K562 (cell line): Measurements from ENCODE around the gene PDCD6IP. TPM values are rescaled to one million over a fixed set of nuclear protein-coding genes. Genes with fewer than 3 reads are reported as not detected.

Experiments
- CBX2 ChIP-seq: fragments of 200-600 bp; sonication (generic); IDR thresholded peaks from one replicate; pipeline ENCODE4 v1.6.1; 2012; ENCODE audit warnings: mild to moderate bottlenecking, low read length, inconsistent platforms; ENCODE audit not compliant: insufficient read depth, poor library complexity, severe bottlenecking
- HDAC1 ChIP-seq, 2 experiments: fragments of 450-650 bp; IDR thresholded peaks; 2 replicates each; pipeline ENCODE4 v1.6.1; 2016 to 2017; ENCODE audit warnings: inconsistent platforms in 1 of 2, mild to moderate bottlenecking in 1 of 2, moderate library complexity in 1 of 2
- HNRNPUL1 ChIP-seq: fragments of 200-400 bp; formaldehyde crosslinking; IDR thresholded peaks from 2 replicates; pipeline ENCODE4 v1.6.1; 2017; ENCODE audit warnings: low read length
- MAFF ChIP-seq: IDR thresholded peaks from 2 replicates; pipeline ENCODE4 v1.6.1; 2012; ENCODE audit warnings: low read length, improper control_type of control experiment
- MED1 ChIP-seq: sonication (generic); formaldehyde crosslinking; IDR thresholded peaks from 2 replicates; pipeline ENCODE4 v1.8.1; 2023; ENCODE audit warnings: missing genetic modification reagents, borderline replicate concordance
- MLLT1 ChIP-seq, 2 experiments: fragments of 450-650 bp; IDR thresholded peaks; 2 replicates each; pipeline ENCODE4 v1.6.1; 2016
- MXD1 ChIP-seq: fragments of 250-450 bp; sonication (Bioruptor Pico); IDR thresholded peaks from 2 replicates; pipeline ENCODE4 v1.8.0; 2021; ENCODE audit warnings: borderline replicate concordance, mild to moderate bottlenecking, moderate library complexity; ENCODE audit not compliant: poor library complexity, severe bottlenecking
- MYBL2 ChIP-seq, 2 experiments: fragments of 450-650 bp in 1 of 2; sonication (generic) in 1 of 2; formaldehyde crosslinking in 1 of 2; IDR thresholded peaks; 2 replicates each; pipeline versions ENCODE4 v1.6.1 to v1.8.1; 2017 to 2022; ENCODE audit warnings: borderline replicate concordance in 1 of 2, inconsistent platforms in 1 of 2, low read depth in 1 of 2, mild to moderate bottlenecking in 1 of 2, missing genetic modification reagents in 1 of 2, moderate library complexity in 1 of 2
- NFXL1 ChIP-seq: fragments of 450-650 bp; formaldehyde crosslinking; IDR thresholded peaks from 2 replicates; pipeline ENCODE4 v1.4.0; 2021; ENCODE audit warnings: mild to moderate bottlenecking
- RBM22 ChIP-seq: fragments of 200-400 bp; formaldehyde crosslinking; IDR thresholded peaks from 2 replicates; pipeline ENCODE4 v1.6.1; 2018; ENCODE audit warnings: low read length, low read depth; ENCODE audit not compliant: poor library complexity, severe bottlenecking
- RCOR1 ChIP-seq, 2 experiments: IDR thresholded peaks; 2 replicates each; pipeline ENCODE4 v1.6.1; 2012; ENCODE audit warnings: low read depth in 2 of 2, low read length in 2 of 2, borderline replicate concordance in 1 of 2, improper control_type of control experiment in 1 of 2
- SMARCA4 ChIP-seq: fragments of 450-650 bp; IDR thresholded peaks from 2 replicates; pipeline ENCODE4 v1.6.1; 2016
- SMARCA5 ChIP-seq: fragments of 450-650 bp; IDR thresholded peaks from 2 replicates; pipeline ENCODE4 v1.6.1; 2016
- SNRNP70 ChIP-seq: fragments of 200-400 bp; formaldehyde crosslinking; optimal IDR thresholded peaks from 2 replicates; pipeline ENCODE3; 2017; ENCODE audit warnings: low read depth, low read length
- ZNF165 ChIP-seq: fragments of 250-450 bp; sonication (Bioruptor Pico); IDR thresholded peaks from 2 replicates; pipeline ENCODE4 v1.4.0; 2020; ENCODE audit warnings: borderline replicate concordance
- ZNF282 ChIP-seq: sonication (generic); formaldehyde crosslinking; IDR thresholded peaks from 2 replicates; pipeline ENCODE4 v1.8.1; 2023; ENCODE audit warnings: missing genetic modification reagents
- ZNF518B ChIP-seq: fragments of 250-450 bp; sonication (Bioruptor Pico); IDR thresholded peaks from 2 replicates; pipeline ENCODE4 v1.5.0; 2021; ENCODE audit warnings: mild to moderate bottlenecking, moderate library complexity
- ZSCAN32 ChIP-seq: fragments of 450-650 bp; formaldehyde crosslinking; IDR thresholded peaks from 2 replicates; pipeline ENCODE4 v1.4.0; 2020; ENCODE audit warnings: mild to moderate bottlenecking, moderate library complexity
- polyA plus RNA-seq, 8 experiments: library from polyadenylated mRNA; depleted of rRNA in 4 of 8; stranded (reverse) in 5 of 8; unstranded in 3 of 8; fragments of >200 nt; fragmentation: Nextera tagmentation in 2 of 8; fragmentation: Illumina TruSeq in 1 of 8; extraction: Ambion mirVana in 2 of 8; extraction: Trizol in 1 of 8; gene quantifications; 2 replicates each; pipeline versions ENCODE4 v1.2.1 to v1.2.3, GENCODE V29; 2011 to 2014; ENCODE audit warnings: inconsistent platforms in 1 of 8, missing spikeins in 1 of 8
- total RNA-seq, 7 experiments: library from RNA; depleted of rRNA in 6 of 7; stranded (reverse); fragments of >200 nt in 6 of 7; fragmentation: Illumina TruSeq in 2 of 7; extraction: Trizol in 2 of 7; gene quantifications; 2 replicates each; pipeline versions ENCODE4 v1.2.1 to v1.2.3, GENCODE V29; 2011 to 2021; ENCODE audit warnings: low replicate concordance in 1 of 7
- TF ChIP-seq, protein P1 (sequence below): fragments of 250-450 bp; sonication (Bioruptor Pico); IDR thresholded peaks from 2 replicates; pipeline ENCODE4 v1.8.0; 2021; ENCODE audit warnings: moderate library complexity, mild to moderate bottlenecking, inconsistent platforms
- TF ChIP-seq, protein P2 (sequence below): fragments of 450-650 bp; IDR thresholded peaks from 2 replicates; pipeline ENCODE4 v1.6.1; 2016; ENCODE audit warnings: antibody characterized with exemption
- TF ChIP-seq, protein P3 (sequence below), 2 experiments: IDR thresholded peaks; 2 replicates each; pipeline ENCODE4 v1.6.1; 2011; ENCODE audit warnings: borderline replicate concordance in 1 of 2, control low read depth in 1 of 2, low read depth in 1 of 2, low read length in 1 of 2, mild to moderate bottlenecking in 1 of 2, mixed read lengths in 1 of 2, moderate library complexity in 1 of 2; ENCODE audit not compliant: insufficient read depth in 1 of 2, insufficient read length in 1 of 2, poor library complexity in 1 of 2, severe bottlenecking in 1 of 2; ENCODE audit errors: extremely low read depth in 1 of 2

Gene PDCD6IP
- total and polyA plus RNA-seq, 9 of the 15 experiments (the other 6 are each of a cell fraction or from before 2014, with no cell fraction given): 40.2 to 302 (median 122) TPM

- TF ChIP-seq, protein P1, sequence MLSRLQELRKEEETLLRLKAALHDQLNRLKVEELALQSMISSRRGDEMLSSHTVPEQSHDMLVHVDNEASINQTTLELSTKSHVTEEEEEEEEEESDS (CRISPR knock-in tag): no peak
- no peak for TF ChIP-seq RCOR1 (IDR thresholded peaks at IDR 0.05; ENCODE audit: borderline replicate concordance in 1 of 2, low read depth in 2 of 2, low read length in 2 of 2)
- peak; percentile 62; the same call in 1 of the 2 replicates for TF ChIP-seq SMARCA5
- no peak for TF ChIP-seq SNRNP70
- TF ChIP-seq ZSCAN32 (CRISPR knock-in tag): no peak
- TF ChIP-seq, protein P2, sequence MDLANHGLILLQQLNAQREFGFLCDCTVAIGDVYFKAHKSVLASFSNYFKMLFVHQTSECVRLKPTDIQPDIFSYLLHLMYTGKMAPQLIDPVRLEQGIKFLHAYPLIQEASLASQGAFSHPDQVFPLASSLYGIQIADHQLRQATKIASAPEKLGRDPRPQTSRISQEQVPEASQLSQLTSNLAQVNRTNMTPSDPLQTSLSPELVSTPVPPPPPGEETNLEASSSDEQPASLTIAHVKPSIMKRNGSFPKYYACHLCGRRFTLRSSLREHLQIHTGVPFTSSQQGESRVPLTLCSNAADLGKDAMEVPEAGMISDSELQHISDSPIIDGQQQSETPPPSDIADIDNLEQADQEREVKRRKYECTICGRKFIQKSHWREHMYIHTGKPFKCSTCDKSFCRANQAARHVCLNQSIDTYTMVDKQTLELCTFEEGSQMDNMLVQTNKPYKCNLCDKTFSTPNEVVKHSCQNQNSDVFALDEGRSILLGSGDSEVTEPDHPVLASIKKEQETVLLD: no peak
- no peak; the same call in 1 of the 2 replicates for TF ChIP-seq NFXL1 (CRISPR knock-in tag)
- no peak for TF ChIP-seq SMARCA4
- no peak for TF ChIP-seq HNRNPUL1
- TF ChIP-seq ZNF282: no peak
- no peak for TF ChIP-seq ZNF518B (CRISPR knock-in tag)
- no peak for TF ChIP-seq HDAC1 (IDR thresholded peaks at IDR 0.05)
- no peak for TF ChIP-seq ZNF165 (CRISPR knock-in tag)
- TF ChIP-seq MYBL2 (IDR thresholded peaks at IDR 0.05; ENCODE audit: low read depth): no peak
- no peak for TF ChIP-seq MYBL2 (CRISPR knock-in tag; IDR thresholded peaks at IDR 0.05; ENCODE audit: borderline replicate concordance)
- no peak for TF ChIP-seq MXD1 (CRISPR knock-in tag)
- no peak for TF ChIP-seq MAFF
- TF ChIP-seq, protein P3, sequence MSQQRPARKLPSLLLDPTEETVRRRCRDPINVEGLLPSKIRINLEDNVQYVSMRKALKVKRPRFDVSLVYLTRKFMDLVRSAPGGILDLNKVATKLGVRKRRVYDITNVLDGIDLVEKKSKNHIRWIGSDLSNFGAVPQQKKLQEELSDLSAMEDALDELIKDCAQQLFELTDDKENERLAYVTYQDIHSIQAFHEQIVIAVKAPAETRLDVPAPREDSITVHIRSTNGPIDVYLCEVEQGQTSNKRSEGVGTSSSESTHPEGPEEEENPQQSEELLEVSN (IDR thresholded peaks at IDR 0.05; ENCODE audit: borderline replicate concordance in 1 of 2, extremely low read depth in 1 of 2, insufficient read depth in 1 of 2, insufficient read length in 1 of 2, low read depth in 1 of 2, low read length in 1 of 2, poor library complexity in 1 of 2, severe bottlenecking in 1 of 2): no peak
- no peak for TF ChIP-seq MED1 (CRISPR knock-in tag)
- no peak for TF ChIP-seq RBM22
- TF ChIP-seq MLLT1 (IDR thresholded peaks at IDR 0.05): no peak
- TF ChIP-seq CBX2: no peak
These were observed 102.0 kb downstream of the PDCD6IP start (continued) for GRCh38 chr3:33900440-33900808.
